ENCODE data around the gene ADORA1.
A peak's percentile ranks its signal among the peaks of the same experiment; 100 is the strongest.

ADORA1 gene

DNA sequence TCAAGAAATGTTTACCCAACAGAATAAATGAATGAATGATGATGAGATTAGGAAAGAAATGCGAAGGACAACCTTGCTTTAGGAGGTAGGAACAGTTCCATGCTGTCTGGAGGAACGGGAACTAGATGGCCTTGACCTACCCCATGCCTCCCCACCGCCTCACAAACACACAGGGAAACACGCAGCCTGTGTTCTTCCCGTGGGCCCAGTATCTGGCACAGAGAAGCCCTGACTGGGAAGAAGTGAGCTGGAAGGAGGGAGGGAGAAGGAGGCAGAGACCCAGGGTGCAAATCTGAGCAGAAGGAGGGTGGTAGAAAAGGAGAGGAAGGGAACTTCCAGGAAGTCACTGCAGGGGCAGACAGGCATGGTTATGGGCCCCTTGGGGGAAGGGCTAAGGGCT is 3.5 kb upstream of the ADORA1 start:
- DNase-seq = peak; percentile 40

DNA sequence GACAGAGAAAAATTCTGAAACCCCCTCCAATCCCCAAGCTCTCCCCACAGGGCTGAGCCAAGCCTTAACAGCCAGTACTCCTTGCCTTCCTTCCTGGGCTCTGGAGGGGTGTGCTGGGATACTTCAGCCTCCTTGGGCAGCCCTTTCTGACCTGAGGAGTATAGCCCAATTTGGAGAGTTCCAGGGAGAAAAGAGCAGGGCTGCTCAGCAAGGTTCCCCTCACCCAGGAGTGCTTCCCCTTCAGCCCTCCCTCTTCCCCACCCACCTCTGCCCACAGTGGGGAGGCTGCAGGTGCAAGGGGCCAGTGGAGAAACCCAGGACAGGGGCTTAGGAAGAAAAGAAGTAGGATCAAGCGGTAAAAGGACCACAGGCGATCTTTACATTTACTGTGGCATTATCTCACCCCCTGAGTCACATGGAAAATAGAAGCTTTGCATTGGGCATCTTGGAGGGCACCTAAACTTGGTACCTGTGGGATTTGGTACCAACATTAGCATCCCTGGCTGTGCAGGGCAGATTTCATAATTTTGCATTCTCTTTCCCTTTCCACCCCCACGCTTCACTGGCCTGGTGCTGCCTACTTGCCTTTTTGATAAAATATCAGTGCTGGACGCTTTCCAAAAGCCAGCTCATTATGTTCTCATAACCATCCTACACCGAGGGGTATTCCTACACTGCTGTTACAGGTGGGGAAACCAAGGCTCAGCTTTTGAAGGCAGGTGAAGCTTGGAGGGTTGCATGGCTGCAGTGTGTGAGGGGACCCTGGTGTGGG is 2.8 kb upstream of the ADORA1 start:
- DNase-seq = peak; percentile 28

DNA sequence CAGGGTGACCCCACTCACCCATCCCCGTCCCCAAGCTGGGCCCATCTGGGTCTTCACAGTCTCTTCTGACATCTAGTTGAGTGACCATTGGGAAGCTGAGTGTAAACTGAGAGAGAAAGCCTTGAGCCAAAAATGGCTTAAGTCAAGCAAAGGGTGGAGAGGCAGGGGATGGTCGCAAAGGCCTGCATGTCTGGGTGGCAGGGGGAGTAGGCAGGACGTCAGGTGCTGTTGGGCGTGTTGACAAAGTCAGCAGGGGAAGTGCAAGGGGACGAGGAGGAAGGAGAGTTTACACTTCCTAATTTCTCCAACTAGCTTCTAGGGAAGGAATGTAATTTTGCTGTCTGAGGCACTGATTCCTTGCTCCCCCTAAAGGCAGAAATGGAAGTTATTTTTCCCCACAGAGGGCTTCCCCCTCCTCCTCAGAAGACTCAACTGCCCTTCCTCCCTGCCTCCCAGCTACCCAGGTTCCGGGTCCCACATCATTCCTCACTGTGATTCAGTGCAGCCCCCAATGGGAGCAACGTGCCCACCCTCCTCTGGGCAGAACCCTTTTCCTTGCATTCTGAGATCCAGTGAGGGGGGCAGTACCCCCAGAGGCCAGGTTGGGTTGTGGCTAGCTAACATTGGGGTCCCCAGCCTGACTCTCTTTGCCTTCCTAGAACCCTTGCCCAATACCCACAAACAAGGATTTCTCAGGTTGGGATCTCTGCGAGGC is 1.2 kb upstream of the ADORA1 start:
- DNase-seq = peak; percentile 44

DNA sequence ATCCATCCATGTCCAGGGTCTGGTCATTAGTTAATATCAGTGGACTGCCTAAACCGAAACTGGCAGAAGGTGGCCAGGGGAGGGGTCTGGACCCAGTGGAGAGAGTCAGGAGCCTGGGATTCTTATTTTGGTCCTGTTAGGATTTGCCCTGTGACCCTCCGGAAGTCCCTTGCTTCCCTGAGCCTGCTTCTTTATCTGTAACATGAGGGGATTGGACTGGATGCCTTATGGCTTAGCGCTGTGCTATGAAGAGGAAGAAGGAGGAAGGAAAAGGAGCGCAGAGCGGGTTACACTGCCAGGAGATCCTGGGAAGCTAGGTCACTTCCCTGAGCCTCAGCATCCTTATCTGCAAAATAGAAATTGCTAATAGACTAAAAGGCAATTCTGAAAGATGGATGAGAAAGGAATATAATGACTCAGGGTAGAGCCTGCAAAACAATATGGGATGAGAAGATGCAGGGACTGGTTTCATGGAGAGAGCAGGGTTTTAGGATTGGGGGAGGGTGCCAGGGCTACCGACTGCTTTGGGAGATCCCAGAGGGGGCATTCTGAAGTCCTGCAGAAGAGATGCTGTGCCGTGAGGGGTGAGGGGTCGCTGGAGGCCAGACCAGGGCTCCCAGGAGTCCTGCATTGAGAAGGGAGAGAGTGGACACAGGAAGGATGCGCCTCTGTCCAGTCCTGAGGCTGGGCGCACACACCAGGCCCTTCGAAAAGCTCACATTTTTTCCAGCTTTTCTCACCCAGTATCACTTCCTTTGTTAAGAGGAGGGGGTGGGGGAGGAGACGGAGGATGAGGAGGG is 460 bp upstream of the ADORA1 start:
- peak; percentile 30 for DNase-seq

DNA sequence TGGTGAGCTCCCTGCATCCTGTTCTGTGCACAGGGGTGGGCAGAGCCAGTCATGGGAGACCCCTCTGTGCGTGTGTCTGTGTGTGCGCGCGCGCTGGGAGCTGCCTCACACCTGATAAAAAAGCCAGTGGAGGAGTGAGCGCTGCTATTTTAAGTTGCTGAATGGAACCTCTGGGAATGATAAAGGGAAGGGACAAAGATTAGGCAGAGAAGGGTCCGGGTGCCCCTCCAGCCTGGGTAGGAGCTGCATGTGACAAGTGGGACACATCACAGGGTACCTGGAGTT is 847 bp downstream of the ADORA1 start:
- DNase-seq = no peak

DNA sequence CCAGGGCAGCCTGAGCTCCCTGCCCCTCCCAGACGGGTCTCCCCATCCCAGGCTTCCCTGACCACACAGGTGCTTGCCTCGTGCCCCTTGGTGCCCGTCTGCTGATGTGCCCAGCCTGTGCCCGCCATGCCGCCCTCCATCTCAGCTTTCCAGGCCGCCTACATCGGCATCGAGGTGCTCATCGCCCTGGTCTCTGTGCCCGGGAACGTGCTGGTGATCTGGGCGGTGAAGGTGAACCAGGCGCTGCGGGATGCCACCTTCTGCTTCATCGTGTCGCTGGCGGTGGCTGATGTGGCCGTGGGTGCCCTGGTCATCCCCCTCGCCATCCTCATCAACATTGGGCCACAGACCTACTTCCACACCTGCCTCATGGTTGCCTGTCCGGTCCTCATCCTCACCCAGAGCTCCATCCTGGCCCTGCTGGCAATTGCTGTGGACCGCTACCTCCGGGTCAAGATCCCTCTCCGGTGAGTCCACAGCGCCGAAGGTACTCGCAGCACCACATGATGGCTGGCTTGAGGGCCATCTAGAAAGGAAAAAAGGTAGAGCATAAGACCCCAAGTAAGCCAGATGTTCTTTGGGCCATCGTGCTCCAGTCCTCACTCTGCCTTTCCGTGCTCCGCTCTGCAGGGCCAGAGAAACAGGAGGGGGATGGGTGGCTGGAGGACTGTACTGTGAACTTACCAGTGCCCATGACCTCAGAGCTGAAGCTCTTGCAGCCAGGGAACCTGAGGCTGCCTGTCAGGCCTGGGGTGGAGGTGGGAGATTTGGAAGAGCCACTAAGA is 1.4 kb downstream of the ADORA1 start:
- DNase-seq = peak; percentile 44

DNA sequence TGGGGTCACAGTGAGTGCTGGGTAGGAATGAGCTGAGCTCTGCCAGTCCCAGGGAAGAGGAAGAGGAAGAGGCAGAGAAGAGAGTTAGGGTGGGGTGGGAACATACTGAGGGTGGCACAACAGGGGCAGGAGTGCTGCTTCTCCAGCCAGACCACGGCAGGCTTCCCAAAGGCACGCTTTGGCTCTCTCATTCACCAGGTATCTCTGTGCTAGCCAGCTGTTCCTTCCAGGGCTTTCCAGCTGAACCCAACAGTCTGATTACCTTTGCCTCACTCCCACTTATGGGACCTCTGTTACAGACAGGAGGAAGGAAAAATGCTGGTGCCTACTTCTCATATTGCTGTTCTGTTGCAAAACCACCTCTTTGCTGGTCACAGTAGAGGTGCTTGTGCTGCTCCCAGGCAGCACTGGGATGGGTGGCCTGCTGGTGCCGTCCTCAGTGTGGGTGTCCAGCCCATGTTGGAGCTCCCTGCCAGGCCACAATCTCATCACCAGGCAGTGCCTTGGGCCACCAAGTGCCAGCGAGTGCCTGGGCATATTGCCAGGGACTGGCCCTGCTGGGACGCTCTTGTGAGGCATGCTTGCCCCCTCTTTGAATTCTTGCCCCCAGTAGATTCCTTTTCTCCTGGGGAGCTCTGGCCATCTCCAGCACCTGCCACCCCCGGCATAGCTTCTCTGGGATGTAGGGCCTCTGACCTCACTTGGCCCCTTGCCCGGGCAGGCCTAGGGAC is 2.1 kb downstream of the ADORA1 start:
- DNase-seq = peak; percentile 44

DNA sequence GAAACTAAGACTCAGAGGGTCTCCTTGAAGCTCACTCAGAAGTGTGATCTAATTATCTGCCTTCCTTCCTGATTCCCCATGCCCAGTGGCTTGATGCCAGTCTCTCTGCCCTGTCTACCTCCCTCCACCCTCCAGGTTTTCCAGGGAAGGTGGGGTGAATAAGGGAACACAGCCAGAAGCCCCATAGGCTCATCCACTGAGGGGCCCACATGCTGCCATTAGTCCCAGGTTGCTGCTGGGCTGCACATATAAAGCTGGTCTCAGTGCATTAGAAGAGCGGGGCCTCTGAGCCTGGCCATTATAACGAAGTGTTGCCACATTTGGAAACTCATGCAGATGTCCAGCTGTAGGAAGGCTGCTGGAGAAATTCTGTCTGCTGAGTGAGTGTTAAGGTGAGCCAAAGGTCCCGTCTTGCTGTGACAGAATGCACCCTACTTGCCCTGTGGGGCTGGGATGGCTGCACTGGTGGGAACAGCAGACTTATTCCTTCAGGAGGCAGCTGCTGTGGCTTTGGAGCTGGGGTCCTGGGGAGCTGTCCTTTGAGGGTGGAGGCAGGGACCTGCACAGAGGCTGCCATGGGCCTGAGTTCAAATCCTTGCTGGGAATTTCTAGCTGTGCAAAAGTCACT is 2.9 kb downstream of the ADORA1 start:
- DNase-seq = peak; percentile 35

DNA sequence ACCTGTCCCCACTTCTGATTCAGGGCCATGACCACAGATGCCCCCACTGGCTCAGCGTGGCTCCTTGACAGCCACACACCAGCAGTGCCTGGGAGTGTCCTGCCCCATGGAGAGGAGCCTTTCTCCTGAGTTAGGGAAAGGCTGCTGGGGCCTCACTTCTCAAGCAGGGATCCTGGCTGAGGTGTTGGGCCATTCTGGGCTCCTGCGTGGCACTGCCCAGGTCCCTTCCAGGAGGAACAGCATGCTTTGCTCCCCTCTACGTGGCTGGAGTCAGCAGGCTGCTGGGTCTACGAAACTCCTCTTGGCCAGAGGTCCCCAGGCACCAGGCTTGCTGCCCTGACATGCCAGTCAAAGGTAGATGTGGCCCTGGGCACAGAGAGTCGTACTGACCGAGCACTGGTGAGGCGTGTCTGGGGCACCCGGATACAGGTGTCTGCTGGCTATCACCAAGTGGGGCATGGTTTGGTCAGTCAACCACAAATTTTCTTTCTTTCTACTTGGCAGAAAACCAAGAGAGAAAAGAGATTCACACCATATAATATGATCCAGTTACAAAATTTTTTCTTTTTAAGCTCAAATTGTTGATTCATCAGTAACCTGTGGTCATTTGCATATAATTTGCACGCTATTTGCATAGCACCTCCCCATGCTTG is 4.1 kb downstream of the ADORA1 start:
- no peak for DNase-seq

DNA sequence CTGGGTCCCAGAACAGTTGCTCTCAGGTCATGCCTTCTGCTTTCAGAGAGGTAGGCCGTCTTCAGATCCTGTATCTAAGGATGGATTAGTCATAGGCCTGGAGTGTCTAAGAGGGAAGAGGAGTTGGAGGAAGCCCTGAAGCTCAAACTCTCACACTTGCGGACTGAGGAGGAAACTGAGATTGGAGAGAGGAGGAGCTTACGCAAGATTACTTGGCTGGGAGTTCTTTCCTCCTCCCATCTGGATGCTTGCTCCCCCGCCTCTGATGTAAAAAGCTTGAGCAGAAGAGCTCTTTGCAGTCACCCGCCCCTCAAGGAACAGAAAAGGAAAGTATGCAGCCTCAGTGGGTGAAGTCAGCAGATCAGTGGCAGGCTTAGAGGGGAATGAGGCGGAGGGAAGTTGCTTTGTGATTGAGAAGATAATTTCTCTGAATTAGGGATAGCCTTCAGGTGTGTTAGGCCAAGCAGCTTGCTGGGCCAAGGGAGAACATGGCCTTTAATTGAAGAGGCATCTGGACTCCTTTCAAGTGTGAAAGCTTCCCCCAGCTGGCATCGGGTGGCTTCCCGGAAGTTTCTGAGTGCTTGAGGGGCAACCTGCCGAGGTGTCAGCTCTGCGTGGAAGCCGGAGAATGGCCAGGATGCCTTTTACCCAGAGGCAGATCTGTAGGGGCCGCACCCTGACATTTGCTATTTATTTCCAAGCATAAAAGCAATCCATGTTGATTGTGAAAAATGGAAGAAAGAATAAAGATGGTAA is 6.6 kb downstream of the ADORA1 start:
- DNase-seq = no peak

DNA sequence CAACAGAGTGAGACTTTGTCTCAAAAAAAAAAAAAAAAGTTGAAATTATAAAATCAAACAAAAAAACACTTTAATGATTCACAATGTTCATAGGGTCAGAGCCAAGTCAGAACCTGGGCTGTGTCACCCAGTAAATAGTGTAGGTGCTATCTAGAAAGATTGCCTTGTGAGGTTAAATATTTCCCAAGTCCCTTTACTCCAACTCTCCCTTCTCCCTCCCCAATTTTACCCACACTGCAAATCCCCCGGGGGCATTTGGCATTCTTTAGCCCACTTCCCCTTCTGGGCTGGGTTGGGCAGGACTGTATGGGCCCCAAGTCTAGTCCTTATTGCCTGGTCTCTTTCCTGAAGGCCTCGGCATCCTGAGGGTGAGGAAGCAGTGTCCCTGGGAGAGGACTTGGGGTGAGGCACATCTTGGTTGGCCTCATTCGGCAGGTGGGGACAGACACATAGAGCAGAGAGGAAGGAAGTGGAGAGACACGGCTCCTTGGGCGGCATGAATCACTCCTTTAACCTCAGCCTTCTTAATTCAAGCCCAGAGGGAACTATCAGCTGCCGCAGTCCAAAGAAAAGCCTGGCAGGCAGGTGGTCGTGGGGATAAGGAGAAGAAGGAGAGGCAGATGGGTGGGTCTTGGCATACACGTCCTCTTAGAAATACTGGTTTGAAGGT is 8.2 kb downstream of the ADORA1 start:
- no peak for DNase-seq

DNA sequence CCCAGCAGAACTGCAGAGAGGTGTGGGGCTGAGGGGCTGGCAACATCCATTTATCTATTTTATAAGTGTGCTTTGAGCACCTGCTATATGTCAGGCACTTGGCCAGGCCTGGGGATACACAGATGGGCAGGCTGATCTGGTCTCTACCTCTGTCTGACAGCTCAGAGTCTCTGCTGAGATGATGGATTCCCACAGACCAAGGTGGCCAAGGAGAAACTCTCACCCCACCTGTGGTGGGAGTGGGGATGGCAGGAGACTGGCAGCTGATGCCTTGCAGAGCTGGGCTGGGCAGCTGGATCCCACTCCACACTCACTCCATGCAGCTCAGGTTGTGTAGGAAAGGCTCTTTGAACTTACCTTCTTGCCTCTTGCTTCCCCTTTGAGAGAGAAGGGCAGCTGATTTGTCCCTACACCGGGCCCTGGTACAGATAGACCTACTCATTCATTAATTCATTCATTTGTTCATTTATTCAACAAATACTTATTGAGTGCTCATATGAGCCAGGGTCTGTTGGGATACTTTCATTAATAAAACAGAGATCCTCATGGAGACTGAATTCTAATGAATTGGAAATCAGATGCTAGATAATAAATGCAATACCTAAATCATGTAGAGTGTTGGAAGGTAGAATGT is 9.0 kb downstream of the ADORA1 start:
- DNase-seq = no peak

DNA sequence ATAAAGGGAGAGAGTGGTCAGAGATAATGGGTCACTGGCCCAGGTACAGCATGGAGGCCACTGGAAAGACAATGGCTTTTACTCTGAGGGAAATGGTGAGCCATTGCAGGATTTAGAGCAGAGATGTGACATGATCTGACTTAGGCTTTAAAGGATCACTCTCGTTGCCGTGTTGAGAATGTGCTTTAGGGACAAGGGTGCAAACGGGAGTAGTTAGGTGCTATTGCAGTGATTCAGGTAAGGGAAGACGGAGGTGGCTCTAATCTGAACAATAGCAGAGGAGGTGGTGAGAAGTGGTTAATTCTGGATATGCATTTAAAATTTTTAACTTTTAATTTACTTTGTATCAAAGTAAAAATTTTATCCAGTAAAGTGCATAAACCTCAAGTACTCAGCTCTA is 9.8 kb downstream of the ADORA1 start:
- DNase-seq = no peak

DNA sequence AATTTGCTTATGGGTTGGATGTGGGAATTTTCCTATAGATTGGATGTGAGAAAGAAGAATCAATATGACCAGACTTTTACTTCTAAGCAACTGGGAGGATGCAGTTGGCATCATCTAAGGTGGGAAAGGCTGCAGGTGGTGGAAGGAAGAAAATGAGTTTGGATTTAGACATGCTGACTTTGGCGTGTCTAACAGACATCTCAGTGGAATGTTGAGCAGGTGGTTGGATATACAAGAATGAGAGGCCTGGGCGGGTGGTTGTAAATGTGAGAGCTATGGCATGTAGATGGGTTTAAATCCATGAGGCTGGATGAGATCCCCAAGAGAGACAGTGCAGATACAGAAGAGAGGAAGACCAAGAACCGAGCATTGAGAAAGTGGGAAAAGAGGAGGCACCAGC is 10.5 kb downstream of the ADORA1 start:
- DNase-seq = no peak

DNA sequence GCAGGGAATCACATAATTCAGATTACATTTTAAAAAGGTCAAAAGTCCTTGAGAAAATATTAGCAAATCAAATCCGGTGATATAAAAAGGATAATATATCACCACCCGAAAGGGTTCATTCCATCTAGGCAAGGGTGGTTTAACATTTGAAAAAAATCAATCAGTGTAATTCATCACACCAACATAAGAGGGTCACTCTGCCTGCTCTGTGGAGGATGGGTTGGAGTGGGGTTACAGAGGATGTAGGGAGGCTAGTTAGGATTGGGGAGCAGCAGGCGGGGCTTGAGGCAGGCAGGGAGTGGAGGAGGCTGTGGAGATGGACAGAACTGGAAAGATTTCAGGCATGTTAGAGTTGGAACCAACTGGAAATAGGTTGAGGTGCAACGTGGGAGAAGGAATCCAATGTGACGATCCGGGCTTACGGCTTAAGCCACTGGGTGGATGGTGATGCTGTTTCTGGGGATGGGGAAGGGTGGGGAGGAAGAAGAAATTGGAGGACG is 12.5 kb downstream of the ADORA1 start:
- DNase-seq = no peak

DNA sequence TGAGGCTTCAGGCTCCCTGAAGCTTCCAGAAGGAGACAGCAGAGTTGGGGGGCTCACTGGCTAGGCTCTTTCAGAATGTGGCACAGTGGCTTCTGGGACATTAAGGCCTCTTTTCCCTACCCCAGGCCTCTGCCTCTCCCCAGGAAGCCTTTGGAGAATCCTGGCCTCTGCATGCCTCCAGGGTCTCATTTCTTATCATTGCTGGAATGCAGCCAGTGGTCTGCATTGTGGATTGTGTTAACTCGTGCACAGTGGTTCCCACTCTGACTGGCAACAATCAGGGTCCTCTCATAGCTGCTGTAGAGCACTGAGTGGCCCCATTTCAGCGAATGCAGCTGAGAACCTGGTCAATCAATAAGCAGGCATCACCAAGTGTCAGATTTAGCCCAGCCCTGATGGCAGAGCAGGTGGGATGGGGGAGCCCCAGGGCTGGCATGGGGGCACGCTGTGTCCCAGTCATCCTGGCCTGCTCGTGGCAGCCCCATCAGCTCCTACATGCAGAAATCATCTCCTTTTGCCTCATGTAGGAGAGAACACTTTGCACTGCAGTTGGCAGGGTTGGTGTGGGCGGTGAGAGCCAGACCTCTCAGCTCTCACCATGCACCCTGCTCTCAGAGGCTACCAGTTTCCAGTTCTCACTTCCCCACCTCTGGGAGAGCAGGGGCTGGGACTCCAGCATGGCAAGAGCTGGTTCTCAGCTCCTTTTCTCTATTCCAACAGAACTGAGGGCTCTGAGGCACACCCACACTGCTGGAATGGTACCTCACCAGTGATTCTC is 13.4 kb downstream of the ADORA1 start:
- DNase-seq = no peak

DNA sequence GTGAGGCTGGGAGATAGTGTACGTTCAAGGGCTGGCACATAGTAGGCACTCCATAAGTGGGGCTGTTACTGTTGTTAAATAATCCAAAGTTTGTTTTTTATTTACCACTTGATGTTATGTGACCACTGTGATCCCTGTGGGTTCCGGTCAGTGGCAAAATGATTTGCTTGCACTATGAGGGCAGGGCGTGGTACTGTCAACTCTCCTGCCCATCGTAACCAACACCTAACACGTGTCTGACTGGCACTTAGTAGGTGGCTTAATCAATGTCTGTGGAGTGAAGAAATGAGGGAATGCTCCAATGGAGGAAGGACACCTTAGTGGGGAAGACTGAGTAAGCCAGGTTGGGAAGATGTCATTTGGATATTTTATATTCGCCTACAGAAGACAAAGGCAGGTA is 14.6 kb downstream of the ADORA1 start:
- DNase-seq = no peak

DNA sequence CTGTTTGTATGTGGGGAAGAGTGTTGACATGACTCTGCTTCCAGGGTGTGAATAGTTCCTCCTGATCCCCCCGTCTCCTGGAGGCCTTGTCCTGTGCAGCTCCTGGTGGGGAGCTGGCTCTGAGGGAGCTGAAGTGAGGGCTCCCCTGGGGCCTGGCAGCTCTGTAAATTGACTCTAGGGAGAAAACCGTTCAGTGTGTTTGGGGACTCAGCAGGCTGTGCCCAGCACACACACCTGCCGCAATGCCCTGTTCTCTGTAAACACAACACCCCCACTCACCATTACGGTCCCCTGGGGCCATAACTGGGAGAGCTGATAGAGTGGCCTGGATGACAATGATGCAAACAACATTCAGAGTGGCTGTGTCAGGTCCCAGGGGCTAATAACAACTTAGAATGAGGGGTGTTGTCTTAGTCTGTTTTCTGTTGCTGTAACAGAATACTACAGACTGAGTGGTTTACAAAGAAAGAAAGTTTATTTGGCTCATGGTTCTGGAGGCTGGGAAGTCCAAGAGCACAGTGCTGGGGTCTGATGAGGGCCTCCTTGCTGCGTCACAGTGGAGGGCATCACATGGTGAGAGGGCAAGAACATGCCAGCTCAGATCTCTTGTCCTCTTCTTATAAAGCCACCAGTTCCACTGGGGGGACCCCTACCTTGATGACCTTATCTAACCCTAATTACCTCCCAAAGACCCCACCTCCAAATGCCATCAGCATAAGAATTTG is 15.3 kb downstream of the ADORA1 start:
- no peak for DNase-seq
